IPS-NIHi7 (cell line): Measurements from ENCODE around the gene GSS.

Source experiments
- DNase-seq: peaks from one replicate; pipeline ENCODE4 v3.0.0; 2012; ENCODE audit warnings: mixed read lengths; ENCODE audit errors: extremely low spot score

Gene GSS

DNA sequence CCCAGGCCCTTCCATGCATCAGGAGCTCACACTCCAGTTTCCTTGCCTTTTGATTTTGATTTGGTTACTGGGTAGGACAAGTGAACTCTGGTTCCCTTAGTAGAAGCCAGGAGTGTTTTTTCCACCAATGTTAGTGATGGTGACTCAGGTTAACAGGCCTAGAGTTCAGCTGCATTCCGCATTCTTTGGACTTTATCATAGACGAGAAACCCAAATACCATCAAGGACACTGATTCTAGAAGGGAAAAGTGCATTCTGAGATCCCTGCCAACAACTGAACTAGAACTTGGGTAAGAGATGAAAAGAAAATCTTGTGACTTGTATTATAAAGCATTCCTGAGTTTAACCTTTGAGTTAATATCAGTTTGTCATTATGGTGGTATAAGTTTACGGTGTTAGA lies 8.9 kb downstream of the GSS start:
- no peak for DNase-seq

DNA sequence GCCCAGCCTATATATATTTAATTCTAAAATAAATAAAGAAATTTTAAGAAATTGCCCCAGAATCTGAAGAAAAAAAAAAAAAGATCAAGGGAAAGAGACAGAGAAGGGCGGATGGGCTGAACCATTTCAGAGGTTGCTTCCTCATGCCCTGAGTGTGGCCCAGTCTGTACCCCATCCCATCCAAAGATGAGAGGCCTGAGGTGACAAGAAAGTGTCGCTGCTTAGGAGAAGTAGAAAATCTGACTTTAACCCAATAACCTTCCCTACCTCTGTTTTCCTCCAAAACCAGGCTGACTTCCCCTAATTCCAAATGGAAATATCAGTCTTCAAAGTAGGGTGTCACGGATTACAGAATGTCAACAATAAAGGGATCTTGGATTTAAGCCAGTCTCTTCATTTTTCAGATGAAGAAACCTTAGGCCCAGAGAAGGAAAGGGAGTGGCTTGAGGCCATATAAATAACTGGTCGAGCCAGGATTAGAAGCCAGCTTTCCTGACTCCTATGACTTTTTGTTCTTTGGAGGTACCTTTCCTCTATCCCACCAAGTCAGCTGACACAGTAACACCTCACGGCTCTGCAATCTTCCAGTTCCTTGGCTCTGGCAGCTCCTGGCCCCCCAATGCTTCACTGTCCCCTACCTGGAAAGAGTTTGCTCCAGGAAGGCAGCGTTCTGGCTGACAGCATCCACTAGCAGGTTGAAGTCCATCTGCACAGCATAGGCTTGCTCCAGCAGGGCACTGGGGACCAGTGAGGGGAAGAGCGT lies 10.1 kb downstream of the GSS start:
- DNase-seq = no peak

DNA sequence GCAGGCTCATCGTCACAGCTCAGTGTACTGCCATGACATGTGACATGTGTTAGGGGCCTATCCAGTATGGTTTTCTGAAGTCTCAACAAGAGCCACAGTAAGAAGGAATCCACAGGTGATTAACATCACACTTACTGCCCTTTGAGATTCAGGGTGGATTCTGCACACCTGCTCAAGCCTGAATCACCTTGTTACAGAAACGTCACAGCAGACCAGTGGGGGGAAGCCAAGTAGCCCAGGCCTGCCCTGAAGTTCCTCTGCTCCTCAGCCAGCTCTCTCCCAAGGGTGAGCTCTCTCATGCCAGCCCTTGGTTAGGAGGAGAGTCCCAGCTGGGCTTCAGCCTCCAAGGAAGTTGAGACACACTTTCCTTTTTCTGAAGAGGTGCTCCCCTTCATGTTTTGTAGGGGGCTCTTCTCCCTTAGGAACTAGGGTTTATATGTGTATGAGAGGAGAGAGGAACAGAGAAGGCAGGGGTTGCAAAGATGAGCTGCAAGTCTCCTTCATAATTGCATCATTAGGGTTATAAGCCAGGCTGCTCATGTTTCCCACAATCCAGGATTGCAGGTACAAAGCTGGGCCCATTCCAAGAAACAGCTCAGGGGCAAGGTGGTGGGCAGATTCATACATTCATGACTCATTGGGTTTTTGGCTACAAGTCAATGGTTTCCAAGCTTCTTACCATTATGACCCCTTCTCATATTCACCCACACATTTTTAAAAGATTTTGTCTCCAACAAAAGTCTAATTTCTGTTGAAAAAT lies 11.6 kb downstream of the GSS start:
- no peak for DNase-seq

DNA sequence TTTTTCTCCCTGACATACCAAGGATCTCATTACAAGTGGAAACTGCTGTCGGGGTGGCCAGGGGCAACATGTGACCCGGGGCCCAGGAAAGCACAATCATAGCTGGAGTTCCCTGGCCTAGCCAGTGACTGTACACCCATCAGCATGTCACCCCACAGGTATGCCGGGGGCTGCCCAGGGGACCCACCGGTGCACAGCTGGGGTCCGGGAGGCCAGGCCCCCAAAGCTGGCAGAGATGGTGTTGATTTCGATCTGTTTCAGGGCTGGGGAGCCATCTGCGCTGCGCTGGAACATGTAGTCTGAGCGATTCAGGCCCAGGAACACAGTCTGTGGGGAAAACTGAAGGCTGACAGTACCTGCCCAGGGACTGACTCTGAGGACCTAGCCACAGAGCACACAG lies 13.3 kb downstream of the GSS start:
- no peak for DNase-seq

DNA sequence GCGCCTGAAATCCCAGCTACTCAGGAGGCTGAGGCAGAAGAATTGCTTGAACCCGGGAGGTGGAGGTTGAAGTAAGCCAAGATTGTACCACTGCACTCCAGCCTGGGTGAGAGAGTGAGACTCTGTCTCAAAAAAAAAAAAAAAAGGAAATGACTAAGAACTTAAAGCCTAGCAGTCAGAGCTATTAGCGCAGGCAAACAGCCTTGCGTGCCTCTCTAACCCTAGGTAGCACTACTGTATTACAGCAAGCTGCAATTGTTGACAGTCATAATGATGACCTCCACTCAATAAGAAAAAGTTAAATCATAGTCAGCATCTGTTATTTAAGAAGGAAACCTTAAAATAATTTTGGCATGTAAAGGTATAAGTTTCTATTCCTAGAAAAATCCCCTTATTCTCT lies 14.4 kb downstream of the GSS start:
- DNase-seq = no peak

DNA sequence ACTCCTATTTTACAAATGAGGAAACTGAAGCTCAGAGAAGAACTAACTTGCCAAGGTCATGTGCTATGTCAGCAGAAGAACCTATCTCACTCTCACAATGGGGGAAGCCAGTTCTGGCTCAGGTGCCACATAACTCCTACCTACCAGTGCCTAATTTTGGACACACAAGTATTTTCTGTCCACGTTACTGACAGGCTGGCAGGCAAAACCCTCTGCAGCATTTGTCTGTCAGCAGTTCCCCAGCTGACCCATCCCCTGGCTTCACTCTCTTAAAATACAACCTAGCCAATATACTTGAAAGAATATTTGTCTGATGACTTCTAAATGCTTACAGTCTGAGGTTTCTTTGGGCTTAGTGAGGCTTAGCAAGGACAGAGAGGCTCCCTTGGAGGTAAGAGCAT lies 15.5 kb downstream of the GSS start:
- no peak for DNase-seq

DNA sequence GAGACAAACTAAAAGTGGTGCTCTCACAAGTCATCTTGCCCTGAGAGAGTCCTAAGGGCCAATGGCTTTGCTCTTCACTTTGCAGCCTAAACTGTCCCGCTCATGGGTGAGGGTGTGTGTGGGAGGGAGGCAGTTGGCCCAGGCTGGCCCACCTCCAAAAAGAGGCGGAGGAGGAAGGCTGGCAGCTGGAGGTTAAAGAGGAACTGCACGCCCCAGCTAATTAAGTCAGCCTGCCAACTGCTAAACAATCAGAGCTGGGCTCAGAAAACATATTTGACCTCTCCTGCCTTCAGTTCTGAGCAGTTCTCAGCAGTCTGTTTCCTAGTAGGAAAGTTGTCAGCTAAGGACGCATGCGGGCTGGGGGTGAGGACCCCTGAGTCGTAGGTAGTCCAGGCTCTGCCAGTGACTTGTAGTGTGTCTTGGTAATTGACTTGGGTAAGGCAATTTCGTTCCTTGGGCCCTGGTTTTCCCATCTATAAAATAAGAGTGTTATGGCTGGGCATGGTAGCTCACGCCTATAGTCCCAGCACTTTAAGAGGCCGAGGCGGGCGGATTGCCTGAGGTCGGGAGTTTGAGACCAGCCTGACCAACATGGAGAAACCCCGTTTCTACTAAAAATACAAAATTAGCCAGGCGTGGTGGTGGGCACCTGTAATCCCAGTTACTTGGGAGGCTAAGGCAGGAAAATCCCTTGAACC lies 17.0 kb downstream of the GSS start:
- no peak for DNase-seq

DNA sequence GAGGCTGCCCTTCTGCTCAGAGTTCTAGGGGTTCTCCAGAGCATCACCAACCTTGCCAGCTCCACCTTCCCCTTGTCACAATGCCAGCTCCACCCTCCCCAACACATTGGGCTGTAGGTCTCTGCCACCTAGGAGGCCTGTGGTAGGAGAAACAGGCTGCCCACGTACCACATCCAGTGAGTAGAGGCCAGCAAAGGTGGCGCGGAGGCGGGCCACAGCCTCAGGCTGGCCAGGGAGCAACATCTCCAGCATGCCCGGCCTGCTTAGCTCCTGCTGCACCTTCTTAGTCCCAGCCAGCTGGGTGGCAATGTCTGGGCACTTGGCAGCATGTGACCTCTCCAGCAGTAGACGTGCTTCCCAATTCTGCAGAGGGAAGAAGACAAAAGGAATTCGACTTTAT lies 23.8 kb downstream of the GSS start:
- DNase-seq = no peak

DNA sequence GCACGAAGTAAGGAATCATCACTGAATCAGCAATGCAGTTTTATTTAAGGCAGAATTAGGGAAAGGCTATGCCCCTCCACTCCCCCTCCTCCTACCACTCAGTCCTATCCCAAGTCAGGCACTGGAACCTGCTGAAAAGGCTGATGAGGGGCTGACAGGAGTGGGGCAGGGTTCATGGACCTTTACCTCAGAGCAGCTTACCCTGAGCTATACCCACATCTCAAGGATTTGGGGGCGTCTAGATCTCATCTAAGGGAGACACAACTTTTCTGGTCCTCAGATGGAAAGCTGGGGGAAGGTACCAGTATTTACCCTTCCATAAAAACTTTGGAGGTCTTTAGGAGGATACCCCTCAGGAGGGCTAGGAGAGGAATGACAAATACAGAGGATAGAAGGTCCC lies 27.2 kb downstream of the GSS start:
- no peak for DNase-seq

DNA sequence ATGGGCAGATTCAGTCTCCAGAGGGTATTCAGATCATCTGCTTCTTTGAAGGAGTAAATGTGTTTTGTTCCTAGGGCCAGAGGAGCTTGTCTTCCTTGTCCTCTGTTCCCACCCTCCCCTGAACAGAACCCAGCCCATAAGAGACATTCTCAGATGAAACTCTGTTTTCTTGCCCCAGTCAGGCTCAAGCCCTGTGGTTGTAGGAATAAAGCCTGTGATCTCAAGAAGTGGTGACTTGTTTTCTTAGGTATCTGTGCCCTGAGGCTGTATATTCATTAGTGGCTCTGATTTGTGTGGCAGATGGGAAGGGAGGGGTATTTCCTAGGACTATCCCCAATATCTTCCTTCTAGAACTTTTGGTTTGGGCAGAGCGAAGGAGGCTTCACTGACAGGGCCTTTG lies 27.9 kb downstream of the GSS start:
- DNase-seq = no peak

DNA sequence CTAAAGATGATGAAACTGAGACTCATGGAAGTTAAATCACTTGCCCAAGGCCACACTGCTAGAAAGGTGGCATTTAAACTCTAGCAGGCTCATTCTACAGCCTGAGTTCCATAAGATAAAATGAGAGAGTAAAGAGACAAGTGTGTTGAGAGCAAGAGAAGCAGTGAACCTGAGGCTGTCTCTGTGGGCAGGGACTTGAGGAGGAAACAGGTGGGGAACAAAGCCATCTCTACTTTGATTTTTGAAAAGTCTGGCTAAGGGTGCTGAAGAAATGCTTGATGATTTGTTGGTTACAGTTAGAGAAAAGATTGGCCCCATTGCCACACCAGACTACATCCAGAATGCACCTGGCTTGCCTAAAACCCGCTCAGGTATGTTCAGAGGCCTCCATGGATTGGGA lies 29.0 kb downstream of the GSS start:
- DNase-seq = no peak

DNA sequence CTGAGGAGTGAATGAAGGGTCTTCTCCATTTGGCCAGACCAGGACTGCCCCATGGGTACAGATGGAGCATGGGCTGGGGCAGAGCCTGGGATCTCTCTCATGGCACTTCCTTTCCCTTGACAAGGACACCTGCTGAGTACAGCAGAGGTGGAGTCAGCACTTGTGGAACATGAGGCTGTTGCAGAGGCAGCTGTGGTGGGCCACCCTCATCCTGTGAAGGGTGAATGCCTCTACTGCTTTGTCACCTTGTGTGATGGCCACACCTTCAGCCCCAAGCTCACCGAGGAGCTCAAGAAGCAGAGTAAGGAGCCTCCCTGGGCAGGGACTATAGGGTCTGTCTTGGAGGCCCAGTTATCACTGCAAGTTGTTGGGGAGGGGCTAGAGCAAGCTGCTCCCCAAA lies 29.6 kb downstream of the GSS start:
- no peak for DNase-seq

DNA sequence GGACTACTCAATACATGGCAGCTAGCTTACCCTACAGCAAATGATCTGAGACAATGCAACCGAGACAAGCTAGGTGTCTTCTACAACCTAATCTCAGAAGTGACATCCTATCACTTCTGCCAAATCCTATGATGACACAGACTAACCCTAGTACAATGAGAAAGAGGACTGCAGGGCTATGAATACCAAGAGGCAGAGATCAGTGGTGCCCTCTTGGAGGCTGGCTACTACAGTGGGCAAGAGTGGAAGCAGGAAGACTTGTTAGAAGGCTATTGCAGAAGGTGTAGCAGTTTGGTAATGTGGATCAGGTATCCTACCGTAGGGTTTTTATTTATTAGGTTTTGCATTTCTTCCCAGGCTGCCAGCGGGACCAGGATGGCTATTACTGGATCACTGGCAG lies 30.3 kb downstream of the GSS start:
- no peak for DNase-seq

DNA sequence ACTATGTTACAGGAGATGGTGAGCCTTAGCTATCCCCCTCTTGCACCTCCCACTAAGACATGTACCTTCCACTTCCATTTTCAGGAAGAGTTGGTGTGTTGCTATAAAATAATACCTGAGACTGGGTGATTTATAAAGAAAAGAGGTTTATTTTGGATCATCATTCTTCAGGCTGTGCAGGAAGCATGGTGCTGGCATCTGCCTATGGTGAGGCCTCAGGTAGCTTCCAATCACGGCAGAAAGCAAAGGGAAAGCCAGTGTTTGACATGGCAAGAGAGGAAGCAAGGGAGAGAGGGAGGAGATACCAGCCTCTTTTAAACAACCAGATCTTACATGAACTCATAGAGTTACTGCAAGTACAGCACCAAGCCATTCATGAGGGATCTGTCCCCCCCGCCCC lies 32.2 kb downstream of the GSS start:
- DNase-seq = no peak

DNA sequence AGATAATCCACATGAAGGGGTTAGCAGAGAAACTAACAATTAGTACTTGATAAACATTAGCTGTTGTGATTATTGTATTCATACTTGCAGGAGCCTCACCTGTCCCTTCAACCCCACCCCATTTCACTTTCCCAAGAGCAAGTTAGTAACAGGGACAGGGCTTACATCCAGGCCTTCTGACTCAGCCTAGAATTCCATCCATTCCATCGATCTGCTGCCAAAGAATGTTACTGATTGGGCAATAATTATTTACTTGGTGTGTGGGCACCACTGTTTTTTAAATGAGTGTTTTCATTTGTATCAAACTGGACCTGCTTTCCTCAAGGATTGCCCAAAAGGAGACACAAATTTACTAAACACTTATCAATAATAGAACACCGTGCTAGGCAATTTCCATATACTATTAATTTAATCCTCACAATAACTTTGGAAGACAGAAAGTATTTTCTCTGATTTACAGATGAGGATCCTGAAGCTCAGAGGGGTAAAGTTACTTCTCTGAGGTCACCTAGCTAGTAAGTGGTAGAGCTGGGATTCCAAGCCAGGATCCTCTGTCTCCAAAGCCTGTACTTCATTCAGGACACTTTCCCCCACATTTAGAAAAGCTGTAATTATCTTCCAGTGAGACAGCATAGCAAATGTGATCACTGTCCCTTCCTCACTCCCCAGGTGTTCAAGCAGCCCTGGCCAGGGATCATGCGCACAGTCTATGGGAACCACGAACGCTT lies 32.8 kb downstream of the GSS start:
- no peak for DNase-seq

DNA sequence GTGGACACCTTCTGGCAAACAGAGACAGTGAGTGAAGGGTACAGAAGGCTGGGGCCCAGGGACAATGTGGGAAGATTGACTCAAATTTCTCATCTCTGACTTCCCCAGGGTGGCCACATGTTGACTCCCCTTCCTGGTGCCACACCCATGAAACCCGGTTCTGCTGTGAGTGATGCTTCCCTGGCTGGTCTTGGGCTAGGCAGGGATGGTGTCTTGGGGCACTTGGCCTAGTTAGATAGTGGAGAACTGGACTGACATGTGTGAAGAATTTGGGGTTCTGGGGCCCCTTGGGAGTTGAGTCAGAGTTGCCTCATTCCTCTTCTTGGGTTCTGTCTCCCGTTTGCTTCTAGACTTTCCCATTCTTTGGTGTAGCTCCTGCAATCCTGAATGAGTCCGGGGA lies 34.2 kb downstream of the GSS start:
- DNase-seq = no peak

DNA sequence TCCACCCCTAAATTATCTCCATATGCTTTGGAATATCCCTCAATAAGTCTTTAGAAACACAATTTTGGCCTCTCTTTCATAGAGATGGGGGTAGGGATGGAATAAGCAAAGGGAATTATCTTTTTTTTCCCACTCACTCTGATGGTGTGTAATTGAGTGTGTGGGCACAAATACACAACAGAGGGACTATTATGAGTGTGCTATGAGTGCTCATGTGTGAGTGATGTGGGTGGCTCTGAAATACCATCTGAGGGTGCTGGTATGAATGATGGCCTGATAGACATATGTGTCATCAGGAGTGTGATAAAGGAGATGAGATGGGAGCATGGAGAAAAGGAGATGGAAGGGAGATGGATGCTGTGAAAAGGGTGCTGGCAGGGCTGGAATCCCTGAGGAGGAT lies 35.6 kb downstream of the GSS start:
- no peak for DNase-seq

DNA sequence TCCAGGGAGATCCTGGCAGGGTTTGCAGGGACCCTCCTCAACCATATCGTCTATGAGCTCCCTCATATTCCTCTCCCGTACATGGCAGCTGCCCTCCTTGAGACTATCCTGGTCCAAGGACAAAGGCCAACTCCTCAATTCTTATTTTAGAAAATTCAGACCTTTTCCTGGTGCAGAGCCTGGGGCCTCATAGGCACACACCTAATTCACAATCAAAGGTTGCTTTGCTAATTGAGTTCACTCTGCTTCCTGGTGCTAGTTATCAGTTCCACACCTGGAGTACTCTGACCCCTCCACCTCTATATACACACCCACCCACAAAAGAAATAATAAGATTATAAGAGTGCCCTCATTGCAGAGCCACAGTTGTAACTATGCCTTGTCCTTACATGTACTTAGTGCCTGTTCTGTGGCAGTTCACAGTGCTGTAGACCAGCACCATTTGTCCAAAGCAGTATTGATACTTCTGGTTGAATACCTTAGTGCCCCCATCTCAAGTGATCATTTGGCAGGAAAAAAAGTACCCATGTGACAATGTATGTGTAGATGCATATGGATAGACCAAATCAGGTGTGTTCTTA lies 38.7 kb downstream of the GSS start:
- DNase-seq = no peak

DNA sequence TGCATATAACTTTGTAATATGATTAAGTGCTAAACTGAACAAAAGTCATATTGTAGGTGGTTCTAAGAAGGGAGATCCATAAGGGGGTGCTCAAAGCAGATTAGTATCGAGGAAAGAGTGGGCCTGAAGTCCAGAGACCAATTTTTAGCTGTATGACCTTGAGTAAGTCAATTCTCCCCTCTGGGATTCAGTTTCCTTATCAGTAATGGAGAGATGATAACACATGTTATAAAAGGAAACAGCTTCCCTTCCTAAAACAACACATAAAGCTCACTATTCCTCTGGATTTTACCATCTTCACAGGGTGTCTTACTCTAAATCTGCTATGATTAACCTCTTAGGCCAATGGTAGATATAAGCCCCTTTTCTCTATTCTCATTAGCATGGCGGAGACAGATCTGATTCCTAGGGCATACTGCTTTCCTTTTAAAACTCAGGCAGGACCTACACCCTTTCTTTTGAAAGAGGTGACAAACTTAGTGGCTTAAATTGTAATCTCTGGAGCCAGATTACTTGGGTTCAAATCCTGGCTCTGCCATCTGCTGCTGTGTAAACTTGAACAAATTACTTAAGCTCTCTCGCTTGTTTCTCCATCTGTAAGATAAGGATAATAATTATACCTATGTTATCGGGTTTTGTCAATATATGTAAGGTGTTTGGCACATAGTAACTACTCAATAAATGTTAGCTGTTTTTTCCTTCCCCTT lies 39.7 kb downstream of the GSS start:
- no peak for DNase-seq

DNA sequence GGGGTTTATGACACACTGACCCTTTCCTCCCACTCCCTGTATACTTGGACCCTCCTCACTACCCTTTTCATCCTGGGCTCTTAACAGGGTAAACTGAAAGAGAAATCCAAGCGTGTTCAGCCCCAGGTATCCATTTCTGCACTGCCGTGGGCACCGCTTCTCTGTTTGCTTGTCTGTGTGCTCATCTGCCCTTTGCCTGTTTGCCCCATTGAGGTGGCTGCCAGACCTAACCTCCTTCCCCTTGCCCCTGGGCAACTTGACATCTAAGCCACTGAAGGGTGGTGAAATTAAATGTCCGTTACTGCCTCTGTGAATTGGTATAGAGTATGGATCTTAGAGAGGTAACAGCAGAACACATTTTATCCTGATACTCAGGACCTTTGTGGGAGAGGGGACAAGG lies 40.5 kb downstream of the GSS start:
- no peak for DNase-seq
